GM18505 (cell line): ENCODE data around the gene ZFP64.
"Not testable (repeated sequence)": the region's sequence is repeated elsewhere in the genome, so short reads cannot be mapped to it uniquely, and the experiment has no call there.

Source experiments
- ATAC-seq: cut with Tn5 transposase; IDR thresholded peaks from one replicate; pipeline ENCODE4 v1.9.1; 2021; ENCODE audit not compliant: unreplicated experiment
- POLR2A ChIP-seq: IDR thresholded peaks from 4 replicates; pipeline ENCODE4 v1.6.1; 2011; ENCODE audit warnings: borderline replicate concordance; ENCODE audit not compliant: insufficient read depth, insufficient read length; ENCODE audit errors: extremely low read depth

The ZFP64 gene

DNA sequence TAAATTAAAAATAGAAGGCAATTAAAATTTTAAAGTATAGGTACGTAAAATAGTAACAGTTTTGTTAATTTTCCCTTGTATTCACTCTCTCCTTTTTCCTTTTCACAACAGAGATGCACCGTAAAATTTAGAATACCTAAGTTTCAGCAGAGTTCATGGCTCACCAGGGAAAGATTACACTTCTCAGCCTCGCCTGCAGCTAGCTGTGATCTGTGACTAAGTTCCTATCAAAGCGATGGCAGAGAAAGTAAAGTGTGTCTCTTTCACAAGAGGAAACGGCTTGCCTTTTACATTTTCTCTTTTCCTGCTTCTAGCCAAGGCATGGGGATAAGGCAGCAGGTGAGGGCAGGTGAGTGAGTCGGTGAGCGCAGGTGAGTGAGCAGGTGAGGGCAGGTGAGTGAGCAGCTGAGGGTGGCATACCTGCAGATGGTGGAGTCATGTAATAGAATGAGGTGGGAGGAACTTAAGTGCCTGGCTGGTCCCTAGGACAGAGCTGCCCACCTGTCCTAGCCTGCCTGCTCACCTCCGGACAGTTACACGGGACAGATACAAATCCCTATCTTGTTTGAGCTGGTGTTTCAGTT, 30.9 kb downstream of the ZFP64 start:
- no peak for TF ChIP-seq POLR2A
- no peak for ATAC-seq

- no peak for TF ChIP-seq POLR2A
Measured at GRCh38 chr20:52160049-52160570, 31.5 kb downstream of the ZFP64 start.

GRCh38 chr20:52154575-52154974, 37.0 kb downstream of the ZFP64 start:
- no peak for ATAC-seq
- TF ChIP-seq POLR2A: no peak

More at GRCh38 chr20:52160049-52160570, 31.5 kb downstream of the ZFP64 start:
- ATAC-seq: no peak

DNA sequence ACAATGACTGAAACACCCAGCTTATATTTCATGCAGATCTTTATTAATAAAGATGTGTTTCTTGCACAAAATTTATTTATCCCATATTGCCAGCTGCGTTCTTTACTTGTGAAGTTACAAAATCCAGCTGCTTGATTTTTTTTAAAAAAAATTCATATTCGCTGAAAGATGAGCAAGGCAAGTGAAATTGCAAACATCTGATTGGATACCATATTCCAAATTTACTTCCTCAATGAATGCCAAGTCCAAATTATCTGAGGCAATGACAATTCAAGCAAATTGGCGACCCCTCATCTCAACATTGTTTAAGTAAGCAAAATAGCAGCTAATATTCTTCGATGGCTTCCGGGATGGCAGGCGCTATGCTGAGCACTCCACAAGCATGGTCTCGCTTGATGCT, 37.7 kb downstream of the ZFP64 start:
- no peak for TF ChIP-seq POLR2A
- ATAC-seq: no peak

- no peak for TF ChIP-seq POLR2A
- ATAC-seq: no peak
Measured at GRCh38 chr20:52152921-52153320, 38.7 kb downstream of the ZFP64 start.

DNA sequence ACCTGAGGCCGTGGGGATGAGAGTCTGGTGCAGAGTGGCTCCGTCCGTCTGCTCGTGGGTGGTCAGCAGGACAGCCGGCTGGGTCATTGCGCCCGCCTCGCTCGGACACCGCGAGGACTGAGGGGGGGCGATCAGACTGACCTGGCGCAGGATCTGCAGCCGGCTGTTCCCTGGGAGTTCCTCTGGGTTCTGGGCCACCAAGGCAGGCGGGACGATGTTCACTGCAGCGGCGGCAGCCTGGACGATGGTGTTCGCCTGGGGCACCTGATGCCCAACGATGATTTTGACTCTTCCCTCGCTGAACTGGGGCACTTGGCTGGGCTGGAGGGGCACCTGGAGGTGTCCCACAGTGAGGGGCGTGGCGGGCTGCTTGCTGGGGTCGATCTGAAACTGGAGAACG, 39.2 kb downstream of the ZFP64 start:
- ATAC-seq: no peak

GRCh38 chr20:52150440-52151258, 40.9 kb downstream of the ZFP64 start:
- ATAC-seq: no peak
- TF ChIP-seq POLR2A: no peak

More for the DNA sequence above, 39.2 kb downstream of the ZFP64 start:
- TF ChIP-seq POLR2A: no peak

DNA sequence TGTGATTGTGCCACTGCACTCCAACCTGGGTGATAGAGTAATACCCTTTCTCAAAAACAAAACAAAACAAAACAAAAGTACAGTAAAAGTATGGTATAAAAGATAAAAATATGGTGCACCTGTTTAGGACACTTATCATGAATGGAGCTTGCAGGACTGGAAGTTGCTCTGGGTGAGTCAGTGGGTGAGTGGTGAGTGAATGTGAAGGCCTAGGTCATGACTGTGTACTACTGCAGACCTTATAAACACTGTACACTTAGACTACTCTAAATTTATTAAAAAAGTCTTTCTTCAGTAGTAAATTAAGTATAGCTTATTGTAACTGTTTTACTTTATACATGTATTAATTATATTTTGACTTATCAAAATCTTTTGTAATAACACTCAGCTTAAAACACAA, 46.0 kb downstream of the ZFP64 start:
- TF ChIP-seq POLR2A: no peak

DNA sequence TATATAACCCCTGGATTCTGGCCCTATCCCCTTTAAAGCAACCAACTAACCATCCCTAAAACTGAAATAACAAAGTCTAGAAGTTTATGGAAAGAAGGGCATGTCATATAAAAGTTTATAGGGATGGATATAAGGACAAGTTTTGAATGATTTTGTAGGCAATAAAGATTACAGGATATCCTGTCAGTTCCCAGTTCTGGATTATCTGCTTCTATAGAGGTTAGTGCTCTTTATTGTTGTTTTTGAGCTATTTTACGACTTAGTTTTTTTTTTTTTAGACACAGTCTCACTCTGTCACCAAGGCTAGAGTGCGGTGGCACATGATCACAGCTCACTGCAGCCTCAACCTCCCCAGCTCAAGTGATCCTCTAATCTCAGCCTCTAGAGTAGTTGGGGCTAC, 48.3 kb downstream of the ZFP64 start:
- no peak for ATAC-seq
- no peak for TF ChIP-seq POLR2A

More for the DNA sequence above, 46.0 kb downstream of the ZFP64 start:
- ATAC-seq: no peak

GRCh38 chr20:52142757-52143156, 48.8 kb downstream of the ZFP64 start:
- ATAC-seq: no peak
- TF ChIP-seq POLR2A: no peak

- no peak for ATAC-seq
Measured at GRCh38 chr20:52139986-52140385, 51.6 kb downstream of the ZFP64 start.

DNA sequence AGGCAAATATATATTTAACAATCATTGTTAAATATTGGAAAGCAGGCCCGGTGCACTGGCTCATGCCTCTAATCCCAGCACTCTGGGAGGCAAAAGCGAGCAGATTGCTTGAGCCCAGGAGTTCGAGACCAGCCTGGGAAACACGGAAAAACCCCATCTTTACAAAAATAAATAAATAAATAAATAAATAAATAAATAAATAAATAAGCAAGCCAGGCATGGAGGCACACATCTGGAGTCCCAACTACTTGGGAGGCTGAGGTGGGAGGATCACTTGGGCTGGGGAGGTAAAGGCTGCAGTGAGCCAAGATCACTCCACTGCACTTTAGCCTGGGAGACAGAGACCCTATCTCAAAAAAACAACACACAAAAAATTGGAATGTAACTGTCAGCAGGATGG, 53.7 kb downstream of the ZFP64 start:
- no peak for TF ChIP-seq POLR2A
- ATAC-seq: no peak

More at GRCh38 chr20:52139986-52140385, 51.6 kb downstream of the ZFP64 start:
- TF ChIP-seq POLR2A: no peak

- not testable (repeated sequence) for ATAC-seq
Measured at GRCh38 chr20:52133714-52134113, 57.9 kb downstream of the ZFP64 start.

GRCh38 chr20:52132337-52132736, 59.2 kb downstream of the ZFP64 start:
- TF ChIP-seq POLR2A: no peak
- no peak for ATAC-seq
